Esophagus (tissue), 2 donors: ENCODE results near the gene TM9SF4. TPM values are rescaled to one million over a fixed set of nuclear protein-coding genes. Genes with fewer than 3 reads are reported as not detected.
A peak's percentile ranks its signal among the peaks of the same experiment; 100 is the strongest.

Source experiments
- H3K27ac ChIP-seq, 2 donors: one replicate each; pipeline ENCODE4 v1.5.1; 2013; ENCODE audit warnings: low read depth in 2 of 2, mild to moderate bottlenecking in 2 of 2, inconsistent platforms in 1 of 2, low read length in 1 of 2, moderate library complexity in 1 of 2
- H3K27me3 ChIP-seq, 2 donors: one replicate each; pipeline ENCODE4 v1.6.1; 2013; ENCODE audit warnings: low read length in 2 of 2, control low read depth in 1 of 2, mild to moderate bottlenecking in 1 of 2; ENCODE audit not compliant: insufficient read depth in 2 of 2, control insufficient read depth in 1 of 2
- H3K36me3 ChIP-seq, 2 donors: one replicate each; pipeline ENCODE4 v1.6.1; 2013; ENCODE audit warnings: low read length in 1 of 2; ENCODE audit not compliant: control insufficient read depth in 2 of 2, insufficient read depth in 2 of 2
- H3K4me1 ChIP-seq, 2 donors: one replicate each; pipeline ENCODE4 v1.6.1; 2013; ENCODE audit warnings: low read length in 1 of 2; ENCODE audit not compliant: control insufficient read depth in 2 of 2, insufficient read depth in 2 of 2
- H3K4me3 ChIP-seq, 2 donors: one replicate each; pipeline ENCODE4 v1.5.1; 2013; ENCODE audit warnings: low read length in 2 of 2, mild to moderate bottlenecking in 2 of 2, low read depth in 1 of 2, moderate library complexity in 1 of 2
- H3K9me3 ChIP-seq, 2 donors: one replicate each; pipeline ENCODE4 v1.6.1; 2013; ENCODE audit warnings: mild to moderate bottlenecking in 2 of 2, low read depth in 1 of 2, low read length in 1 of 2, moderate library complexity in 1 of 2; ENCODE audit not compliant: control insufficient read depth in 2 of 2, insufficient read depth in 1 of 2
- WGBS, 2 donors: extraction: QIAGEN DNeasy Blood & Tissue Kit; methylation state at CpG; one replicate each; pipeline ENCODE4 v1.1.7; 2013; 5-methylcytosine and 5-hydroxymethylcytosine counted together
- polyA plus RNA-seq, 2 donors: library from polyadenylated mRNA; stranded (reverse); fragments of 200-250 nt; gene quantifications; one replicate each; pipeline ENCODE4 v1.2.3, GENCODE V29; 2013
- donor health status: healthy with polysubstance abuse.
- donor health status: Bipolar disorder and iron deficiency.

Gene TM9SF4
- polyA plus RNA-seq, 2 donors = 22.9 to 26.6 TPM

DNA sequence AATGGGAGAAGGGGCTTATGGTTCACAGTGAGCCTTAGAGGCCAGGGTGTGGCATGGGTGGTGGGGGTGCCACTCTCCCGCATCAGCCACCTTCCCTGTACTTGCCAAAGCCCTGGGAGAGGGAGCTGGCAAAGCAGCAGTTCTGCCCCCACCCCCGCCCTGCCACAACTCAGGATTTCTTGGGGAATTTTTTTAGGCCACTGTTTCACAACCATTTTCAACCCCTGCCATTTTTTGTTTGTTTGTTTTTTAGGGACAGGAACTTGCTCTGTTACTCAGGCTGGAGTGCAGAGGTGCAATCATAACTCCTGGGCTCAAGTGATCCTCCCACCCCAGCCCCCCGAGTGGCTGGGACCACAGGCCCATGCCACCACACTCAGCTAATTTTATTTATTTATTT lies 22.4 kb upstream of the TM9SF4 start:
- Histone ChIP-seq H3K4me1 (no peaks in the 10 kb centered on the region), H3K27me3 (no peaks in the 10 kb centered on the region), H3K9me3 (peaks cover 0 to 3% of the 10 kb centered on the region in 2 donors), H3K4me3 (no peak overlapping the region), H3K36me3 (no peaks in the 10 kb centered on the region), H3K27ac (no peak overlapping the region)
- 72 to 84% methylated on average over 3 of the region's 3 CpGs for WGBS, 2 donors

DNA sequence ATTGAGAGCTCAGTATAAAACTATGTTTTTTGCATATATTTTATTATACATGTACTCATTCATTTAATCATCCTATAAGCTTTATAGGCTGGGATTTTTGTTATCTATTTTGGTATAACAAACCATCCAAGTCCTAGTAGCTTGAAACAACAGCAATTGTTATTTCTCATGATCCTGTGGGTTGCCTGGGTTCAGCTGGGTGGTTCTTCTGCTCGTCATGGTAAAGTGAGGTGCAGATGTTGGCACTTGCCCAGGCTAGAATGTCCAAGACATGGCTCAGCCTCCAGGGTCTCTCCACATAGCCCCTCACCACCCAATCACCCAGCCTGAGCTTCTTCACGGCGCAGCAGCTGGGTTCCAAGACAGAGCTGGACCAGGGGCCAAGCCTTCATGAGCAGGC lies 20.8 kb upstream of the TM9SF4 start:
- Histone ChIP-seq H3K27me3 (no peaks in the 10 kb centered on the region), H3K27ac (no peak overlapping the region)
- 88 to 92% methylated on average over 3 of the region's 3 CpGs for WGBS, 2 donors

GRCh38 chr20:32089637-32090362 lies 19.7 kb upstream of the TM9SF4 start:
- WGBS, 2 donors = 64 to 66% methylated on average over 5 of the region's 5 CpGs
- H3K36me3 ChIP-seq = no peaks in the 10 kb centered on the region
- H3K9me3 ChIP-seq = peaks cover 0 to 3% of the 10 kb centered on the region in 2 donors
- no peaks in the 10 kb centered on the region for H3K4me1 ChIP-seq
- H3K4me3 ChIP-seq = no peak overlapping the region
- H3K27me3 ChIP-seq = no peaks in the 10 kb centered on the region
- H3K27ac ChIP-seq = no peak overlapping the region

More for the DNA sequence above, 20.8 kb upstream of the TM9SF4 start:
- Histone ChIP-seq H3K4me1 (no peaks in the 10 kb centered on the region), H3K9me3 (peaks cover 0 to 3% of the 10 kb centered on the region in 2 donors), H3K4me3 (no peak overlapping the region), H3K36me3 (no peaks in the 10 kb centered on the region)

DNA sequence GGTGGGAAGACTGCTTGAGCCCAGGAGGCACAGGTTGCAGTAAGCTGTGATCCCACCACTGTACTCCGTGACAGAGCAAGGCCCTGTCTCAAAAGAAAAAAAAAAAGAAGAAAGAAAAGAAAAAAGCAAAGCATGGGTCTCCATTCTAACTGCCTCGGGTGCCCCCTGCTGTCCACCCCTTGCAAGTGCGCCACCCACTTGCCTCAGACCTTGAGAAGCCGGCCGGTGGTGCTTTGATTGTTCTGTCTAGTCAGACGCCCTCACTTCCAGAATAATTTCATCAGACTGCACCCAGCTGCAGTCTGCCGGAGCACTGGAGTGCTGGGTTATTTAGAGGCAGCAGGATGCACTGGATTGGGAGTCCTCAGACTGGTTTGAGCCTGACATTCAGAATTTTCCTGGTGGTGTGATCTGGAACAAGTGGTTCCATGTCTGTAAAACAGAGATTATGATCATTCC lies 17.6 kb upstream of the TM9SF4 start:
- 1% methylated on average over 7 of the region's 7 CpGs for WGBS, 2 donors
- H3K4me3 ChIP-seq = no peak overlapping the region
- H3K27me3 ChIP-seq = no peaks in the 10 kb centered on the region
- no peak overlapping the region for H3K27ac ChIP-seq
- H3K9me3 ChIP-seq = peaks cover 0 to 3% of the 10 kb centered on the region in 2 donors
- no peaks in the 10 kb centered on the region for H3K4me1 ChIP-seq
- no peaks in the 10 kb centered on the region for H3K36me3 ChIP-seq

- Histone ChIP-seq H3K9me3 (no peaks in the 10 kb centered on the region), H3K27me3 (no peaks in the 10 kb centered on the region), H3K36me3 (no peaks in the 10 kb centered on the region), H3K27ac (no peak overlapping the region), H3K4me3 (no peak overlapping the region), H3K4me1 (no peaks in the 10 kb centered on the region)
- WGBS, 2 donors = 73 to 85% methylated on average over 6 of the region's 6 CpGs
Measured at GRCh38 chr20:32098786-32099185, 10.7 kb upstream of the TM9SF4 start.

DNA sequence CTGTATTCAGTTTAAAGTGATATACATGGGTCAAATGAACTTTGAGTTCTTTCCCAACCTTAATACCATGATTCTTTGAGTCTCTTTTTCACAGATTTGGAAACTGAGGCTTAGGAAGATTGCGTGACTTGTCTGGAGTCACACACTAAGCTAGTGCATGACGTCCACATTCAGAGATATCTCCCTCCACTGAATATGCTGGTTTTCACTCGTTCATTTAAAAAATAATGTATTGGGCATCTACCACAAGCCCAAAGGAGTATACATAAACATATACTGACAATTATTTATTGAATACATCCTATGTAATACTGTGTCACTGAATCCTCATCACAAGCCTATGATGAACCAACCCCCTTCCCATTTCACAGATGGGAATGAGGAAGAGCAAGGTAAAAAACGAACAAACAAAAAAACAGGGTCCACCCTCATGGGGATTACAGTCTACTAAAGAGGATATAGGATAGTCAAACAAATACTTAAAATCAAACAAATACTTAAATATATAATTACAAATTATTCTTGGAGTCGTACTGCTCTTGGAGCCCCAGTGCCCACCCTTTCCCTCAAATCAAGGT lies 611 bp upstream of the TM9SF4 start:
- H3K36me3 ChIP-seq = no peaks in the 10 kb centered on the region
- peaks cover 0 to 3% of the 10 kb centered on the region in 2 donors for H3K4me1 ChIP-seq
- 55 to 62% methylated on average over 5 of the region's 5 CpGs for WGBS, 2 donors
- peak overlapping the region in 1 of 2 donors; percentile 100 for H3K27ac ChIP-seq
- no peaks in the 10 kb centered on the region for H3K27me3 ChIP-seq
- peak overlapping the region in 1 of 2 donors; percentile 99 for H3K4me3 ChIP-seq
- no peaks in the 10 kb centered on the region for H3K9me3 ChIP-seq

- peak overlapping the region; percentile 97 to 100 for H3K27ac ChIP-seq
- H3K9me3 ChIP-seq = no peaks in the 10 kb centered on the region
- peaks cover 0 to 3% of the 10 kb centered on the region in 2 donors for H3K4me1 ChIP-seq
- H3K4me3 ChIP-seq = peak overlapping the region; percentile 93 to 99
- 2 to 4% methylated on average over 8 of the region's 8 CpGs for WGBS, 2 donors
- no peaks in the 10 kb centered on the region for H3K36me3 ChIP-seq
- no peaks in the 10 kb centered on the region for H3K27me3 ChIP-seq
Measured at GRCh38 chr20:32110173-32110704, 725 bp downstream of the TM9SF4 start.

DNA sequence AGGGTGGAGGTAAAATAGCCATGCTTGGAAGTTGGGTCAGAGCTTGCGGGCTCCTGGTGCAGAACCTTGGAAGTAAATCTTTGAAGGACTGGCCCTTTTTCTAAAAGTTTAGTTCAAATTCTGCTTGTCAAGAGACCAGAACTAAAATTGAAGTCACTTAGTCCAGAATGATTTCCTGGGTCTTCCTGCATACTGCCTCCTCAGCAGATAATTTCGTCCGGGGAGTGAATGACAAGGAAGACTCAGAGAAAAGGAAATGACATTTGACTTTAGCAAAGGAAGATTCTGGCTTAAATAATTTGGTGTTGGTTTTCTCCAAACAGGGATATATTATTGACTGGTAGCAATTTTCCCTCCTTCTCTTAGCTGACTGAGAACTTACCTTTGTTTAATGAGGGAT lies 1.2 kb downstream of the TM9SF4 start:
- Histone ChIP-seq H3K27ac (peak overlapping the region in 1 of 2 donors; percentile 100), H3K4me3 (peak overlapping the region in 1 of 2 donors; percentile 99), H3K4me1 (peaks cover 0 to 3% of the 10 kb centered on the region in 2 donors), H3K27me3 (no peaks in the 10 kb centered on the region), H3K9me3 (no peaks in the 10 kb centered on the region), H3K36me3 (no peaks in the 10 kb centered on the region)
- 69 to 74% methylated on average over 3 of the region's 3 CpGs for WGBS, 2 donors

DNA sequence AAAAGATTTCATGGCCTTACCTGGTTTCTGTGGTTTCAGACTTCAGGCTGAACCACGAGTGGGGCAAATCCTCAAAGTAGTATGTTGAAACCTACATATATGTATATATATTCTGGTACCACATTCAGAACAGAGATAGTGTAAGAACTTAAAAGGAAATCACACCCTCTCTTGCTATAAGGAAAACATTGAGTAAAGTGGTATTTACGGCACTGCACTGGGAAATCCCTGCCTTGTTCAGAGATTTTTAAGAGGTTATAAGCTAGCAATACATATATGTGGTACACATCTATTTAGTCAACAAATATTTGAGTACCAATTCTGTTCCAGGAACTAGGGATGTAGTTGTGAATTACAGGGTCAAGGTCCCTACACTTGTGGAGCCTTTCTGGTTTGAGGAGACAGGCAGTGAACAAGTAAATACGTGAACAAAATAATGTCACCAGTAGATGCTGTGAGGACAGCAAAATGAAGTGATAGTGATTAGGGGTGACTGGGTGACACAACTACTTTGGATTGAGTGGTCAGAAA lies 1.7 kb downstream of the TM9SF4 start:
- Histone ChIP-seq H3K4me1 (peaks cover 0 to 3% of the 10 kb centered on the region in 2 donors), H3K36me3 (no peaks in the 10 kb centered on the region)

More for the DNA sequence above, 1.7 kb downstream of the TM9SF4 start:
- no peaks in the 10 kb centered on the region for H3K9me3 ChIP-seq
- H3K4me3 ChIP-seq = no peak overlapping the region
- H3K27ac ChIP-seq = peak overlapping the region in 1 of 2 donors; percentile 92
- H3K27me3 ChIP-seq = no peaks in the 10 kb centered on the region
- WGBS, 2 donors = 65 to 77% methylated on average over 3 of the region's 3 CpGs
